BE2C (cell line): ENCODE results near the gene AUTS2.

ENCODE experiments used
- DNase-seq: peaks from one replicate; pipeline ENCODE4 v3.0.0-alpha.2; 2020
- H3K27me3 ChIP-seq: fragments of 250-450 bp; sonication (Bioruptor Pico); 2 replicates; pipeline ENCODE4 v1.5.1; 2020; ENCODE audit warnings: mild to moderate bottlenecking
- H3K36me3 ChIP-seq: fragments of 250-450 bp; sonication (Bioruptor Pico); 2 replicates; pipeline ENCODE4 v1.5.1; 2020; ENCODE audit warnings: mild to moderate bottlenecking
- H3K4me1 ChIP-seq: fragments of 250-450 bp; sonication (Bioruptor Pico); 2 replicates; pipeline ENCODE4 v1.5.1; 2020
- H3K4me3 ChIP-seq: 2 replicates; pipeline ENCODE4 v1.5.1; 2011; ENCODE audit warnings: low read depth, low read length
- H3K9me3 ChIP-seq: fragments of 250-450 bp; sonication (Bioruptor Pico); 2 replicates; pipeline ENCODE4 v1.5.1; 2020
- CTCF ChIP-seq: IDR thresholded peaks from 2 replicates; pipeline ENCODE4 v1.5.1; 2012; ENCODE audit warnings: mild to moderate bottlenecking, low read depth, low read length

Gene AUTS2

GRCh38 chr7:70463352-70463938 lies 865.2 kb downstream of the AUTS2 start:
- DNase-seq = no peak
- no peaks in the 10 kb centered on the region for H3K36me3 ChIP-seq
- no peaks in the 10 kb centered on the region for H3K27me3 ChIP-seq
- no peak overlapping the region for H3K4me3 ChIP-seq
- peaks cover under 1% of the 10 kb centered on the region; the same call in 1 of the 2 replicates for H3K4me1 ChIP-seq
- no peak for TF ChIP-seq CTCF
- no peaks in the 10 kb centered on the region for H3K9me3 ChIP-seq

DNA sequence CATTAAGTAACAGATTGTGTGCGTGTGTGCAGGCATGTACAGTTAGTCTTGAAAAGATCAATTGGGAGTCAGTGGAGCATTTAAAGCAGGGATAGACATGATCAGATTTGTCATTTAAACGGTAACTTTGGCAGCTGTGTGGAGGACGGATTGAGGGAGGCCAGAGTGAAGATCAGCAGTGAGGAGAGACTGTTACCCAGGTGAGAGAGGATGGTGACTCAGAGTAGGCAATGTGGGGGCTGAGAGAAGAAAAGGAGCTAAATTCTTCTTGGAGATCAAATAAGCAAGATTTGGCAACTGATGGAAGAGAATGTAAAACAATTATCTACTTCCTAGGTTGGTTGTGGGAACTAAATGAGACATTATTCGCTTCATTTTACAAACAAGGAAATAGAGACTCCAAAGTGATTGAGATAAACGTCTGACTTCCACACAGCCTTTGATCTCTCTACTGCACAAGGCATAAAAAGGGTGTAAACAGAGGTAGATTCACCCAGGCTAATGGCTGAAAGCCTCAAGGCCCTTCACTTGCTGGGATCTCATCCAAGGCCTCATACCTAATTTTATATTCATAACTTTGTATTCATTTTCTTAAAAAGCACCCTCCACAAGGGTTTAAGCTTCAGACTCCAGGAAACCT lies 868.6 kb downstream of the AUTS2 start:
- Histone ChIP-seq H3K27me3 (no peaks in the 10 kb centered on the region), H3K4me1 (peaks cover 11% of the 10 kb centered on the region), H3K9me3 (no peaks in the 10 kb centered on the region), H3K36me3 (no peaks in the 10 kb centered on the region), H3K4me3 (no peak overlapping the region)
- TF ChIP-seq CTCF = no peak
- DNase-seq = no peak

DNA sequence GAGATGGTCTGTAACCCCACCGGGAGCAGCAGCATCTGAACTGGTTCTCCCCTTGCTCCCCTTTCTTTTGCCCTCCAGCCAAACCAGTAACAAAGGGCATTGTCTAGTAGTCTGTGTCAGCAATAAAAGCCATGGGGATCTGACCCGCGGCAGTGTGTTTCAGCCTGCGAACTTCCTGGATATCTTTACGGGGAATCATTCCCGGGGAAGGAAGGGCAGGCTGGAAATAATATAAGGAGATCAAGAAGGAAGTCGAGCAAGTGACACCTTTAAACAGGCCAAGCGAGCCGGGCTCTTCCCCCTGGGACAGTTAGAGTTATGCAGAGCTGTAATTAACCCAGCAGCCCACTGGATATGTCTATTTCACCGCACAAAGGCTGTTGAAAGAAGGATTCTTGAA lies 872.5 kb downstream of the AUTS2 start:
- no peaks in the 10 kb centered on the region for H3K9me3 ChIP-seq
- no peak for DNase-seq
- TF ChIP-seq CTCF = no peak
- peaks cover 46% of the 10 kb centered on the region for H3K4me1 ChIP-seq
- no peaks in the 10 kb centered on the region for H3K27me3 ChIP-seq
- no peaks in the 10 kb centered on the region for H3K36me3 ChIP-seq
- H3K4me3 ChIP-seq = no peak overlapping the region

GRCh38 chr7:70472601-70473237 lies 874.4 kb downstream of the AUTS2 start:
- no peaks in the 10 kb centered on the region for H3K36me3 ChIP-seq
- peaks cover 57% of the 10 kb centered on the region for H3K4me1 ChIP-seq
- H3K27me3 ChIP-seq = no peaks in the 10 kb centered on the region
- DNase-seq = peak; percentile 44
- peak overlapping the region; percentile 4; the same call in 1 of the 2 replicates for H3K4me3 ChIP-seq
- no peak for TF ChIP-seq CTCF
- no peaks in the 10 kb centered on the region for H3K9me3 ChIP-seq

DNA sequence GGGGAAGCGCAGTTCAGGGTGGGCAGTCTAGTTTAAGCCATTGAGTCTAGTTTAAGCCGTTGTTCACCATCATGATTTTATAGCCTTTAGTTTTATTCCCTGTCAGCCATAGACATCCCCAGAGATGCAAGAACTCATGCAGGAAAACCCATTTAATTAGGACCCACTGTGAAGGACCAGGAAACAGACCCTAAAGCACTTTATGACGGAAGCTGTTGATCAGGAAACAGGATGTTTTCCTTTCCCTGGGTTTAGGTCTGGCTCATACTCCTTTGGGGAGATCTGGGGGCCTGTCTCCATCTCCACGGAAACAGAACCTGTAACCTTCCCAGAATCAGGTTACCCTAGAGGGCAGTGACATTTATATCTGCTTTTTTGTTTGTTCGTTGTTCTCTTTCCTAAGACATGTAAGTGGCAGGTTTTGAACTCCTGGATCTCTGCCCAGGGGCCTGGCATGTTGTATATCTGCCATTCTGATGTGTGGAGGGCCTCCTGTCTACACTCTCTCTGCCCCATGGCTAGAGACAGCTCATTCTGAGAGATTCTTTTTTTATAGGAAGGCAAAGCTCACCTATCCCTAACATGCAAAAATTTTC lies 876.5 kb downstream of the AUTS2 start:
- H3K27me3 ChIP-seq = no peaks in the 10 kb centered on the region
- TF ChIP-seq CTCF = no peak

More for the DNA sequence above, 876.5 kb downstream of the AUTS2 start:
- peak; percentile 65 for DNase-seq
- no peaks in the 10 kb centered on the region for H3K9me3 ChIP-seq
- no peaks in the 10 kb centered on the region for H3K36me3 ChIP-seq
- no peak overlapping the region for H3K4me3 ChIP-seq
- peaks cover 57% of the 10 kb centered on the region for H3K4me1 ChIP-seq
